Hematopoietic multipotent progenitor cell treated with erythropoietin and hydrocortisone succinate and interleukin-3 and kit ligand, for 4 days (in vitro differentiated cells): Measurements from ENCODE around the gene KCNA2.

Source experiments
- DNase-seq: peaks from one replicate; pipeline ENCODE4 v3.0.0-alpha.2; 2015

Gene KCNA2

DNA sequence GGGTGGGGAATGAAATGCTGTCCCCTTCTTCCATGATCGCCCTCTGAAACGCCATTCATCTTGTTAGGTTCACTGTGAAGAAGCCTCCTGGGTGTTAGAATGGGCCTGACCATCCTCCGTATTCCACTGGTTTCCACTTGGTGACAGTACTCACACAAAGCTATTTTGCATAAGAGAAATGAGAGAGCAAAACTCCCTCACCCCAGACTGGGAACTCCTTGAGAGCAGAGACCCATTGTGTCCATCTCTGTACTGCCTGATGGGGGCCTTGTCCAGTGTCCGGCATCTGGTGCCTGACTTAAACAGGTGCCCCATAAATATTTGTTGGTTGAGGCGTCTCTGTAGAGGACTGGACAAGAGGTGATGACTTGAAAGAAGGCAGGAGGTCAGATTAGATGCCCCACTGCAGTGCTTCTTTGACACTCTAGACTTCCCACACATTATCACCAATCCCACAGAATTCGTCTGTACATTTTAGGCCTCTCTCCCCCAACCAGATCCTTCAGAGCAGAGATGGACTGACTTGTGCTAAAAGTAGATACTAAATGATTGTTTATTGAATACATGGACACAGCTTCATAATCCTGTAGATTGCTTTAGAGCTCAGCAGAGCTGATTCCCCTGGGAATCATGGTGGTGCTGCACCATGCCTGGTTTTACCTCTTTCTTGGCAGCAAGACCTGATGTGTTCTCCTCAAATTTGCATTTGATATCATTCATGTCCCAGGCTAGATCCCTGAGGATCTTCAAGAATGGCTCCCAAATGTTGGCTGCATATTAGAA is 22.4 kb upstream of the KCNA2 start:
- DNase-seq = no peak

DNA sequence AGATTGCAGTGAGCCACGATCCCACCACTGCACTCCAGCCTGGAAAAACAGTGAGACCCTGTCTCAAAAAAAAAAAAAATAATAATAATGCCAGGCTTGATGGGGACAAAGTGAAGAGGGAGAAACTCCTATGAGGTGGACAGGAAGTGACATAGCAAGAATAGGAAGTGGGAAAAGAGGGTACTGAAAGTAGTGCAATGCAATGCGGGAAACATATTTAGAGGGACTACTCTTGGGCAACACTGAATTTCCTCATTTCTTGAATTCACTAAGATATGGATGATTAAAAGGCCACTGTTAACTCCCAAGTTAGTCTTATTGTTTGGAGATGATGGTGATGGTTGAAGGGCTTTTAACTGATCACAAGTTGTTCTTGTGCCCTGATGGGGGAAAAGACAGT is 21.6 kb upstream of the KCNA2 start:
- DNase-seq = no peak

DNA sequence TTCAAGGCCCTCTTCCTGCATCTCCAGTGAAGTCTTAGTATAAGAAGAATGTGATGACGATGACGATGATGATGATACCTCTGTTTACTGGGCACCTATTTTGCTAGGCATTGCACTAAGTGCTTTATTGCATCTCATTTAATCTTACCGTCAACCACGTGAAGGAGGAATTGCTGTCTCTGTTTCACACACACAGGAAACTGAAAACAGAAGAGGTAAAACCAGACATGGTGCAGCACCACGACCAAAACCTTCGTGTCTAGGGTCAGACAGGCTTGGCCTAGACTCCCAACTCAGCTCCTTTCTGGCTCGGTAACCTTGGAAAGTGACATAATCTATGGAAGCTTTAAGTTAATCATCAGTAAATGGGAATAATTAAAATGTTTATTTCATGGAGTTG is 20.7 kb upstream of the KCNA2 start:
- DNase-seq = no peak

DNA sequence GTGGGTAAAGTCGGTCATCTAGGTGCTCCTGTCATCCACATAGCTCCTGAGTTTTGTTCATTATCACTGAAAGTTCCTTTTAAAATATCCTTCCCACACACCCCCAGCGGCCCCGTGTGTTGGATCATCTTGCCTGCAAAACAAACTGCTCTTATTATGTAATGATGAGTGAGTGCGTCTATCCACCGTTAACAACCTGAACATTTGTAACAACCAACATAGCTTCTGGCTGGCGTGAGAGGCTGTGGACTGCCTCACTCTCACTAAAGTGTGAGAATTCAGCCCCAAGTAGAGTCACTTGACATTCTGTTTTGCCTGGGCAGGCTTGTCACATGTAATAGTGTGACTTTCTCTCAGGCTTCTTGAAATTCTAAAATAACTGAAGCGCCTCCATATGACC is 14.5 kb upstream of the KCNA2 start:
- no peak for DNase-seq

DNA sequence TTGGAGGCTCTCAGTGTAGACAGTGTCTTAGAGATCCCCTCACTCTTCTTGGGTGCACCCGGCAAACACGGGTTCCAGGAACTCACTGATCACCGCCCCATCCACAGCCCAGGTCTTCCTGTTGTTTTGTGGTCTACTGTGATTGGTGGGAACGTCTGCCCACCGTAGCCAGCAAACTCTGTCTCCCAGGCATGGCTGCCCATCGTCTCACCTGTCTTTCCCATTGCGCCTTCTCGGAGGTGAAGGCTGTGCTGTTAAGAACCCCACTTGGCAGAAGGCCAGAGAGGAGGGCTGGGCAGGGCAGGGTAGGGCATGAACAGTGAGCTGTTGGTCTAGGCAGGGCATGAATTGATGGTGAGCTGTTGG is 14.1 kb upstream of the KCNA2 start:
- no peak for DNase-seq

DNA sequence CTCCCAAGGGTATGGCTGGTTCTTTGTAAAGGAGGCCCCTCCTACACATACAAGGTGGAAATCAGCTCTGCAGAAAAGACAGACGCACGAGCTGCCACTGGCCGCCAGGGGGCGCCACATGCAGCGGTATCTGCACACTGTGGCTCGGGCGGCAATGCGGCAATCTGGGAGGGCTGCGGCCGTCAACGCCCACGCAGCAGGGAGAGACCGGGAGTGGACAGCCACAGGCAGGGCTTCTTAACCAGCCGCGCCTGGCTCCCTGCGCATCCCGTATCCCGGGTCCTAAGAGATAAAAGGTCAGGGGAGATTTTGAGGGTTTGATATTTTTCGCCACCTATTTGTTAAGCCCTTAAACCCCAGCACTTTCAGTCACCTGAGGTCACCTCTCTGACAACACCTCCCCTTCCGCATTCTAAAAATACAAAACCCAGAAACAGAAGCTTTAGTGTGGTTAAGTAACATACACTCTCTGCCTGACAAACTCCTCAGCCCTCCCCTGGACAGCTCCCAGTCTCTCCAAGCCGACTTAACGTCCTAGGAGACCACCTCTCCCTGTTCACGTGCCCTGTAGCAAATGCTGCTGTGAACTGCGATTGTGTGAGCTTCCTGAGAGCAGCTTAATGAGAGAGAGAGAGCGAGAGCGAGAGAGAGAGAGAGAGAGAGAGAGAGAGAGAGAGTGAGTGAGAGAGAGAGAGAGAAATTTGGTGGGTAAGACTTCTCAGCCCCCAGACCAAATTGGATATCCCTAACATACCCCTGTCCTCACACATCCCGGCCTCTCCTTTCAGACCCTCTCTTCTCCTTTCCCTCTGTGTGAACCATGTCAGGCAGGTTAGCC is 13.5 kb upstream of the KCNA2 start:
- peak; percentile 92 for DNase-seq

DNA sequence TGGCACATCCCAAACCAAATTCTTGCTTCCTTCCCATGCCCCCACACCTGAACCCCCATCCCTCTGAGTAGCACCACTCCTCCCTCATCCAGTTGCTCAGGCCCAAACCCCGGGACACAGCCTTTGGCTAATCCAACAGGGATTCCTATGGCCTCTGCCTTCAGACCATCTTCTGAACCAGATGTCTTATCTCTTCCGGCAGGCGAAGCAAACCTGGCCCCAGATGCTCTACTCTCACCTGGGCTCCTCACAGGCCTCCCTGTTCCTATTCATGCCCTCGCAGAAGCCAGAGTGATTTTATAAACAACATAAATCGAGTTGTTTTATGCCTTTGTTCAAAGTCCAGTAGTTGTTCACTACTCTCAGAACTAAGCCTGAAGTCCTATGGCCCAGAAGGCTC is 12.5 kb upstream of the KCNA2 start:
- no peak for DNase-seq

DNA sequence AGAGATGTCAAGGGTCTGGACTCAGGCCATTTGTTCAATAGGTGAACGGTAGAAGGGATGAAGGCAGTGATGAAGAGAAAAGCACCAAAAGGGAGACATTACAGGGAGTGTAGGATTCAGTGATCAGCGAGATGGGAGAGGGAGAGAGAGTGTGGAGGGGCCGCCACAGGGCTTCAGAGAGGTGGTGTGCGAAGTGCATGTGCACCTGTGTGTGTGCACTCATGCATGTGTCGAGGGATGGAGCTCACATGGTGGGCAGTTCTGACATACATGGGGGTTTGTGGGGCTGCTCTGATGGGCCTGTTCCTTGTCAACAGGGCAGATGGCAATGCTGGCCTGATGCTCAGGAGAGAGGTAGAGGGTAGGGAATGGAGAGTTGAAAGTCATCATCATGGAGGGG is 11.4 kb upstream of the KCNA2 start:
- DNase-seq = no peak

DNA sequence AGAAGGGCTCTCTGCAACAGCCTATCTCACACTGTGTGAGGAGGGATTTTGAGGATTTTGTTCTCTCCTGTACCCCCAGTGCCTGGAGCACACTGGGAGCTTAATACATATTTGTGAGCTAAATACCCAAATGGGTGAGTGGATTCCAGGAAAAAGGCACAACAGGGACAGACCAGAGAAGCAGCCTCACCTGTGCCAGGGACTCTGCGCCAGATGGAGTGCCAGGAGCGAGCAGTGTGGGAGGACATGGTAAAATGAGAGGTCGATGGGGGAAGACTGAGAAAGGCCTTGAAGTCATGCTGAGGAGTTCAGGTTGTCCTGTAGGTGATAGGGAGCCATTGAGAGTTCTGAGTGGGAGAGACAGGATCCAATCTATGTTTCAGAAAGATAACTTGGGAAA is 11.0 kb upstream of the KCNA2 start:
- no peak for DNase-seq

DNA sequence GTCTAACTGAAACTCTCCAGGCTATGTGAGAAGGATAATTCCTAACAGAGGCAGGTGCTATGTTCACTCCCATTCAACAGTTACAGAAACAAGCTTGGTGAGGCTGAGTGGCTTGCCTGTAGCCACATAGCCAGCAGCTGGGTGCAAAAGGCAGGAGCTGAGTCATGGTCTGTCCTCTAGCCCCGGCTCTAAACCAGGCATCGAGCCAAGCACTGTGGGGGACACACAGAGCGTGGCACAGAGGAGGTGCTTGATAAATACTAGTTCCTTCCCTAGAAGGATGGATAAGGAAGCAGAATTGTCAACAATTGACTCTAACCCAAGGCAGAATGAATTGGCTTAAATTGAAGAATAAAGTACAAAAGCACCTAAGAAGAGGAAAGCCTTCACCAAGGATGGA is 10.4 kb upstream of the KCNA2 start:
- DNase-seq = peak; percentile 93

DNA sequence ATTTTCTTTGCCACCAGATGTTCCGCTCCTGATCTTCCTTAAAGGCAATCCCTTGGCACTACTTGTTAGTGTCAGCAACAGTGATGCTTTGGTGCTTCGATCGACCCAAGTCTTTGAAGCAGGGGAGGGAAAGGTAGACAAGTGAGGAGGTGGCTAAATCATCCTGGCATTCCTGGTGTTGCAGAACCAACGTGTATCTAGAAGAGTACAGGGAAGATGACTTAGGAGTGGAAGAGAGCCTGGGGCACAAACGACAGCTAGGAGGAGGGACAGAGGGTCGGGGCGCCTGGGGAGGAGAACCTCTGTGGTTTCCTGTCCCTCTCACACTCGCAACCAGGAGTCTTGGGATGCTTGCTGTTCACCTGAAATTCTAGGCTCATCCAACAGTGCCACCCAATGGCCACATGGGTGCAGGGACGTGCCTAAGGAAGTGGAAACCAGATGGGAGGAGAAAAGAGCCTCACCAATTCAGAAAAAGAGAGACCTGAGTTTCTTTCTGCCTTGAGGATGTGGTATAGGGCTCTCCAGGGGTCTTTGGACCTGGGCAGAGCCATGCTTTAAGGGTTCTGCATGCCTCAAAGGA is 9.5 kb upstream of the KCNA2 start:
- peak; percentile 86 for DNase-seq

DNA sequence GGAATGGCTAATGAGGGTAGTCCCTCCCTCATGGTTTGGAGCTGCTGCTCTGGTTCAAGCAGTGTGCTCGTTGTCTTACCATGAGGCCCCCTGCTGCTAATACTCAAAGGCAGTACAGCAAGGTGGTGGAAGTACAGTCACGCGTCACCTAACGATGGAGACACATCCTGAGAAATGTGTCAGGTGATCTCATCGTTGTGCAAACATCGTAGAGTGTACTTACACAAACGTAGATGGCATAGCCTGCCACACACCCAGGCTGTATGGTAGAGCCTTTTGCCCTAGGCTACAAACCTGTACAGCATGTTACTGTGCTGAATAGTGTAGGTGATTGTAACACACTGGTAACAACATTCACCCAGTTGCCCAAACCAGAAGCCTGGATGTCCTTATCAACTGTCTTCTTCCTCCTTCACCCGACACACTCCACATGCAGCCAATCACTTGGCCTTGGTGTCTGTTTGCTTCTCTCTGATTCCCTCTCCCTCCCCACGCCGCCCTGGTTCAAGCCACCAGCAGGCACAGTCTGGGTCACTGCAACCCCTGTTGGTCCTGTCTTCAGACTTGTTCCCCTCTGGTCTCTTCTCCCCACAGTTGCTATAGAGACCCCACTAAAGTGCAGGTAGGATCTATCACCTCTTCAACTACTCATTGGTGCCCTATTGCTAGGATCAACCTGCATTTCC is 6.0 kb upstream of the KCNA2 start:
- DNase-seq = no peak

DNA sequence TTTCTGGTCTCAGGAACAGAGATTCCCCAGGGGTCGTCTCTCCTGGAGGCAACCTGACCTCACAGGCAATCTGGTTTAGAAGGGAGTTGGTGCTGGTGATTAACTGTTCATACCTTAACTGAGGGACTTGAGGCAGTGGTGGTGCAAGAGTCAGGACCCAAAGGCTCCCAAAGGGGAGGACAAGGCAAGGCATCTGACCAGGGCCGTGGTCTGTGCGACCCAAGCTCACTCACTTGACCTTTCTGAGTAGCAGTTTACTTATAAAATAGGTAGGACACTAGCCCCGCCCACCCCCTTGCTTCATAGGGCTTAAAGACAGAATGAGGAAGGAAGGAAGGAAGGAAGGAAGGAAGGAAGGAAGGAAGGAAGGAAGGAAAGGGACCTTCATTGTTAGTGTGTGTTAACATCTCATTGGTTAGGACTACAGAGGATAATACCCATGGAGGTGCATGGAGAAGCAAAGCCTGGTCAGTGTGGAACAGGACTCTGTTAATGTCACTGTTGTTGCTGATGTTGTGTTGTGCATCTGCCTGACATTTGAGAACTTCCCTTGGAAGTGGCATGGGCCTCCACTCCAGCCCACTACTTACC is 4.6 kb upstream of the KCNA2 start:
- DNase-seq = no peak

DNA sequence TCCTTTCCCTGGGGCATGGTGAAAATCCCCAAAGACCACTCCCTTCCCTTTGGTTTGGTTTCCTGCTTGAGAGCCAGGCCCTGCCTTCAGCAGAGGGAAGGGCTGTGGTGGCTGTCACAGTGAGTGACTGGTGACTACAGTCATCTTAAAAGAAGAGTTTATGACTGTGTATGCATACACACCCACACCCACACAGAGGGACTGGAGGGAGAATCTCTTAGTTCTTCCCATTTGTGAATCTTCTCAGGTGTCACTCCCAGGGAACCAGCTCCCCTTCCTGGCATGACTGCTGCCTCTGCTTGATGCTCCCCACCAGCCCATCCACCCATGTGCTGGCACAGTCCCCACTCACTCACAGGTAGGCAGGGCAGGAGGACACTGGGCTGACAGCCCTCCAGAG is 3.9 kb upstream of the KCNA2 start:
- no peak for DNase-seq

DNA sequence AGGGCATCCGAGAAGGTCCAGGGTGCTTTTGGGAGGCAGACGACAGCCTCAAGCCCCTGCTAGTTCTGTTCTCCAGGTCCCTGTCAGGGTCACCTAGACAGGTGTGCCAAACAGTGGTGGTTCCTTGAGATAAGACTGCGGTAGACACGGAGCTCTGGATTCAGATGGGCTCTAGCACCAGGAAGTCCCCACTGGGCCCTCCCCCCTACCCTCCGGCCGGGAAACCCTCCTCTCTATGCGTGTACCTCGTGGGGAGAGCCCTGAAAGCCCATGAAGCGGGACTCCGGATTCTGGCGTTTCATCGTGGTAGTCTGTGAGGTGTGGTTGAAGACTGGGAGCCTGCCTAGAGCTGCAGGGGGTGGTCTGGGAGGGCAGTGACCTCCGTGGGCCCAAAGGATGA is 2.1 kb upstream of the KCNA2 start:
- DNase-seq = no peak

DNA sequence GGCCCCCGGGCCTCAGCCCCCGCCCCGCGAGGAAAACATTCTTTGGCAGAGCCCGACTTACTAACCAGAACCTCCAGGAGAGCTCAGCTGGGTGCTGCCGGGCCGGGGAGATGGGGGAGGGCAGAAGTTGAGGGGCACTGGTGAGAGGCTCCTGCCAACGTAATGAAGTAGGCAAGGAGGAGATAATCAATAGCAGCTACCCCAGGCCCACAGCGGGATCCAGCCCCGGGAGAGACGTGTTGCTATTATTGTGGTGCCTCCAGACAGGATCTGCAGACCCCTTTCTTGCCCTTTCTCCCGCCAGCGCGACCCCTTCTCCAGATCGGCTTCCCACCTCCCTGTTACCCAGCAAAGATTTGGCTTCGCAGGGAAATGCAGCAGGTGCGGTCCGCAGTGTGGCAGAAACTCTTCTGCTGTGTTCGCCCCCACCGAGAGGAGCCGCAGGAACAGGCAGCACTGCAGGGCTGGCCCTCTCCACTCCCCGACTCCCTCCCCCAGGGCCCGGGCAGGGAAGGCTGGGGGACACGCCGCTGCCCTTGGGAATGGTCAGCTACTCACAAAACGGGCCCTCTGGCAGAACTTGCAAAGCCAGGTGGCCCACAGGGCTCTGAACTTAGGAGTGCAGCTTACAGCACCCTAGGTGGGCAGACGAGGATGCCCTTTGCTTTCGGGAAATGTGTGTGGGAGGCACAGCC is 1.5 kb upstream of the KCNA2 start:
- no peak for DNase-seq

DNA sequence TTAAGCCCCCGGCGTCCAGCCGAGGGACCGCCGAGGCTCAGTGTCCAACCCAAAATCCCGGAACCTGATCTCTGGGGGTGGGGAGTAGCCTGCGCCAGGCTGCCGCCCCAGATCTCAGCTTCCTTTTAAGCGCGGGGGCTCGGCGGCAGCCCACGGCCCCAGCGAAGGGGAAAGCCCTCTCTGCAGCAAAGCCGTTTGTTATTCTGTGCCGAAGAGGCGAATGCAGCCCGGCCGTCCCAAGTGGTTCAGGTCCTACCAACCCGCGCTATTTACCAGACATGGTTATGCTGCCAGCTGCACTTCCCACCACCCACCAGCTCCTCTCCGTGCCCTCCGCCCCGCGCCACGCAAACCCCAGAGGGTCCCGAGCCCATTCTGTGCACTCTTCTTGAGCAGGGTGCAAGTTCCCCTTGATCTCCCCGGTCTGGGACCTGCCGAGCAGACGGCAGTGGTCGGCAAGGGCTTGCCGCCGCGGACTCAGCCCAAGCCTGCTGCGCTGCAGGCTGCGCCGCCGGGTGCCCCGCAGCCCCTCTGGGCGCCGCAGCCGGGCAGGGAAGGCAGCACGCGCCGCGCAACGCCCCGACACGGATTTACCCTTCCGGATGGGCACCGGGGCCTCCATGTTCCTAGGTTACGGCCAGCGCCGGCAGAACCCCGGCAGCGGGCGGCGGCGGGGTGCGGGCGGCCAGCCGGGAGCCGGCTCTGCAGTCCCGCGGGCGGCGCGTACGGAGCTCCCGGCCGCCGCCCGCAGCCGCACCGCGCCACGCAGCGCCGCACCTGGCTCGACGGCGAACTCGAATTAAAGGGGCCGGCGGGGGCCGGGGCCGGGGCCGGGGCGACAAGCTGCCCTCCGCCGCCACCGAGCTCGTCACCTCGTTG is 738 bp upstream of the KCNA2 start:
- no peak for DNase-seq

DNA sequence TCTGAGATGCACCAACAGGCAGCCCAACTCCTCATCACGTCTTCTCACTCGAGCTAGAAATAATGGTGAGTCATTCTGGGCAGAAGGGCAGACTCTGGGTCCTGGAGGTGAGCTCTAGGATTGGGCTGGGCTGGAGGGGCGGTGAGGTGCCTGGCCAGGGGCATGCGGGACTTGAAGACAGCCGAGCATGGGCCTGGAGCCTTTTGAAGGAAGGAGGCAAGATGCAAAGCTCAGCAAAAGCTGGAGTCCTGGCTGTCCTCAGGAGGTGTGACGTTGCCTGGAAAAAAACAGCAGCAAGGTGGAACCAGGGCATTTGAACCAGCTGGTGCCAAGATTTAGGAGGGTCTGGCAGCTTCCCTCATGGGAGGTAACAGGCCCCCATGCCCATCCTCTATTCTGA is 712 bp downstream of the KCNA2 start:
- no peak for DNase-seq

DNA sequence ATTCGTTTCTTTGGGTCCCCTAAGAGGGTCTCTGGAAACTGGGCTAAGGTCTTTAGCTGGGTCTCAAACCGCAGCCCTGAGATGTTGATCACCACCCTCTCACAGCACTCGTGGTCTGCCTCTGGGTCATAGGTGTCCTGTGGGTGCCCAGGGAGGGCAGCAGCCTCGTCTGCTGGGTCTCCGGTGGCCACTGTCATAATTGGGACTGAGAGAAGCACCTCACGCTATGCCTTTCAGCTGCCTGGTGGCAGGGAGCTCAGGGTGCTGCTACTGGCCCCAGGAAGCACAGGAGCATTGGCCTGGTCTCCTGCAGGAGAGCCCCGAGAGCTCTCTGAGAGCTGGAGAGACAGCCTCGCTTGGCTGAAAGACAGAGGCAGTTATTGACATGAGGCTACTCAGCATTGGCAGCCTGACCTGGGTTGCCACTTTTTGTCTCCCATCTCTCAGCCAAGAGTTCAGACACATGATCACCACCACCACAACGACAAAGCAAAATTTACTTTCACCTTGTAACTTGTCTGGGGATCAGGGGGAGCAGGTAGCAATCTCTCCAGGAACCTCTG is 1.5 kb downstream of the KCNA2 start:
- no peak for DNase-seq

DNA sequence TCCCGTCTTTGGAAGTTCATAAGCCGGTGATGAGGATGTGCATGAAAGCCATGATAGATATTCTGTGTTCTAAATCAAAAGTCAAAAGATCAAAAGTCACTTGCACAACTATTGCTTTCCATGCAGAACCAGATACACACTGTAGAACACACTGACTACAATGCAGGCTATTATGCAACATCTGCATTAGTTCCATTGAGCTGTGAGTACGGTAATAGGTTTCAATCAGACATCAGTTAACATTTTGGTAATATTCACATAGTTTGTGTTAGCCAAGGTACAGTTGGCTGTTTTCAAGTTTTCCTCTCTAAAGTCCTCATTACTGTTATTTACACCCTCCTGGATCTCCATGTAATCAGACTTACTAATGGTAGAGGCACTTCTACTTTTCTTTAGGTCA is 3.1 kb downstream of the KCNA2 start:
- DNase-seq = no peak

DNA sequence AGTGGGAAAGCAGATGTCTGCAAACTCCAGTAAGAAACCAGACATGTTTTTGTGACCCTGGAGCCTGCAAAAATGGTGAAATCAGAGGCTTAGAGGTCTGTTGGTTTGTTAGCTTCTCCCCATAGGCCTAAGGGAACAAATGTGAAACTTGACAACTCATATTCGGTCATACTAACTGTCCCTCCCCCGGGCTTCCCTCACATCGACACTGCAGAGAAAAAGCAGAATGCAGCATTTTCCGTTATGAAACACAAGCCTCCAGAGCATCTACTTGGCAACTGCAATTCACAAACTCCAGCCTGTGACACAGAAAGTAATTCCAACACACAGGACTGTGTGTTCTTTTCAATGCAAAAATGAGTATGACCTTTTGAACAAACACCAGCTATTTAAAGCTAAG is 3.7 kb downstream of the KCNA2 start:
- no peak for DNase-seq
